ENCODE results near the gene ZNF608.

Gene ZNF608

GRCh38 chr5:124745928-124746915 is at the start of gene ZNF608:
Gene ZNF608 (minus strand): TSS chr5:124746639. CDS start chr5:124744989, 1,650 bp downstream.
- DNase-seq = no peak

GRCh38 chr5:124795829-124796228 is 49.4 kb upstream of the ZNF608 start:
- no peak for DNase-seq

- DNase-seq = no peak
These were observed 44.7 kb upstream of the ZNF608 start for GRCh38 chr5:124790895-124791732.

- DNase-seq = no peak
These were observed 44.0 kb upstream of the ZNF608 start for GRCh38 chr5:124790301-124790894.

- DNase-seq = no peak
These were observed 42.7 kb upstream of the ZNF608 start for GRCh38 chr5:124789104-124789605.

GRCh38 chr5:124783794-124784193 is 37.4 kb upstream of the ZNF608 start:
- no peak for DNase-seq

- DNase-seq = no peak
These were observed 36.8 kb upstream of the ZNF608 start for GRCh38 chr5:124783285-124783684.

GRCh38 chr5:124782262-124782661 is 35.8 kb upstream of the ZNF608 start:
- no peak for DNase-seq

GRCh38 chr5:124780011-124780410 is 33.6 kb upstream of the ZNF608 start:
- no peak for DNase-seq

- DNase-seq = no peak
These were observed 27.2 kb upstream of the ZNF608 start for GRCh38 chr5:124773315-124774311.

GRCh38 chr5:124772457-124773200 is 26.2 kb upstream of the ZNF608 start:
- DNase-seq = no peak

GRCh38 chr5:124771761-124772160 is 25.3 kb upstream of the ZNF608 start:
- no peak for DNase-seq

- no peak for DNase-seq
These were observed 18.7 kb upstream of the ZNF608 start for GRCh38 chr5:124764992-124765611.

GRCh38 chr5:124764585-124764984 is 18.1 kb upstream of the ZNF608 start:
- no peak for DNase-seq

- DNase-seq = no peak
These were observed 14.6 kb upstream of the ZNF608 start for GRCh38 chr5:124761010-124761409.

GRCh38 chr5:124760608-124761007 is 14.2 kb upstream of the ZNF608 start:
- no peak for DNase-seq

- DNase-seq = no peak
These were observed 9.1 kb upstream of the ZNF608 start for GRCh38 chr5:124755565-124755964.

- no peak for DNase-seq
These were observed 8.6 kb upstream of the ZNF608 start for GRCh38 chr5:124755041-124755440.

- peak in 1 of 2 experiments; percentile 22 for DNase-seq
These were observed 7.9 kb upstream of the ZNF608 start for GRCh38 chr5:124754206-124754927.

Measured in NCI-H187 (cell line).